ENCODE data around the gene TMEM69.
"Not testable (repeated sequence)": the region's sequence is repeated elsewhere in the genome, so short reads cannot be mapped to it uniquely, and the experiment has no call there.

The TMEM69 gene

GRCh38 chr1:45739641-45740156 is 51.7 kb downstream of the TMEM69 start:
- not testable (repeated sequence) for DNase-seq

All from CD4-positive, alpha-beta T cell treated with Interferon alpha-2 for 1 hour (primary cell).